Transverse colon (tissue), 4 donors: ENCODE results near the gene GALNT9.

Experiments
- EP300 ChIP-seq: sonication (generic); formaldehyde crosslinking; IDR thresholded peaks from one replicate; pipeline ENCODE4 v1.6.1; 2017; ENCODE audit warnings: antibody characterized with exemption, low read depth
- POLR2A ChIP-seq: fragments of 450-650 bp; IDR thresholded peaks from one replicate; pipeline ENCODE4 v1.6.1; 2016; ENCODE audit warnings: antibody characterized with exemption, mild to moderate bottlenecking, moderate library complexity
- POLR2AphosphoS5 ChIP-seq, 3 donors: sonication (generic); formaldehyde crosslinking; IDR thresholded peaks; one replicate each; pipeline ENCODE4 v1.6.1; 2016; ENCODE audit warnings: antibody characterized with exemption in 3 of 3
- TF ChIP-seq, protein P1 (sequence below), 5 experiments: fragments of 200-600 bp in 3 of 5; fragments of 450-650 bp in 2 of 5; sonication (generic) in 3 of 5; IDR thresholded peaks; 1 replicate in 2 of 5; 2 replicates in 3 of 5; pipeline ENCODE4 v1.5.1; 2016 to 2017; ENCODE audit warnings: antibody characterized with exemption in 5 of 5, inconsistent platforms in 3 of 5, mild to moderate bottlenecking in 2 of 5, moderate library complexity in 1 of 5

DNA sequence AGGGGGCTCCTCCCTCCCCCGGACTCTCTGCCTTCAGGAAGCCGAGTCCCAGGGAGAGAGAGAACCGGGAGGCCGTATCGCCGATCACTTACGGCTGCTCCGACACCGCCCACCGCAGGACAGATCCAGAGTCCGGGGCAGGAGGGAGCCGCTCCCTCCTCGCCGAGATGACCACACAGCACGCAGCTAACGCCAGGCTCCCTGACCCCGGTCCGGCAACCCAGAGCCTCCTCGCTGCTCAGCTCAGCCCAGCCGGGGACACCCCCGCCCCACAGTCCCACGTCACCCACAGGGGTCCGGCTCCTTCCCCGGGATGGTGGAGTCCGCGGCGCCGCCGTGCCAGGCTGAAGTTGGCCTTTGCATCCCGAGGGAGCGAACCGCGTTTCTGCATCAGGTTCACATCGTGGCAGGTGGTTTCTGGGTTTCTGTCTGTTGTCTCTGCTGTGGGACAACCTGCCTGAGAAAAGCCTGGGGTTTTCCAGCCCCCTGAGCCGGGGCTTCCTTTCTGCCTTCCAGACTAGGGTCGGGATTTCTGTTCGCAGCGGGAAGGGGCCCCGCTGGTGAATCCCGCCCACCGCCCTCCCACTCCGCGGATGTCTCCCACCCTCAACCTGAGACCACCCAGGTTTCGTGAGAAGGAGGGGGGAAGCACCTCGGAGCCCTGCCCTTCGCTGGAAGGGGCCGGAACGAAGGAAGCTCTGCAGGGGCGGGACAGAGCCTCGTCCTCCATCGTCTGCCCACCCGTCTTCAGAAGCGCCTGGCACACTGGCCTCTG, 123.9 kb downstream of the GALNT9 start:
- TF ChIP-seq, protein P1, sequence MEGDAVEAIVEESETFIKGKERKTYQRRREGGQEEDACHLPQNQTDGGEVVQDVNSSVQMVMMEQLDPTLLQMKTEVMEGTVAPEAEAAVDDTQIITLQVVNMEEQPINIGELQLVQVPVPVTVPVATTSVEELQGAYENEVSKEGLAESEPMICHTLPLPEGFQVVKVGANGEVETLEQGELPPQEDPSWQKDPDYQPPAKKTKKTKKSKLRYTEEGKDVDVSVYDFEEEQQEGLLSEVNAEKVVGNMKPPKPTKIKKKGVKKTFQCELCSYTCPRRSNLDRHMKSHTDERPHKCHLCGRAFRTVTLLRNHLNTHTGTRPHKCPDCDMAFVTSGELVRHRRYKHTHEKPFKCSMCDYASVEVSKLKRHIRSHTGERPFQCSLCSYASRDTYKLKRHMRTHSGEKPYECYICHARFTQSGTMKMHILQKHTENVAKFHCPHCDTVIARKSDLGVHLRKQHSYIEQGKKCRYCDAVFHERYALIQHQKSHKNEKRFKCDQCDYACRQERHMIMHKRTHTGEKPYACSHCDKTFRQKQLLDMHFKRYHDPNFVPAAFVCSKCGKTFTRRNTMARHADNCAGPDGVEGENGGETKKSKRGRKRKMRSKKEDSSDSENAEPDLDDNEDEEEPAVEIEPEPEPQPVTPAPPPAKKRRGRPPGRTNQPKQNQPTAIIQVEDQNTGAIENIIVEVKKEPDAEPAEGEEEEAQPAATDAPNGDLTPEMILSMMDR (IDR thresholded peaks at IDR 0.05), result no peak
- TF ChIP-seq POLR2A, result no peak
- no peak for TF ChIP-seq EP300
- no peak for TF ChIP-seq POLR2AphosphoS5 (IDR thresholded peaks at IDR 0.05)
